ENCODE data around the gene LIPM. TPM values are rescaled to one million over a fixed set of nuclear protein-coding genes. Genes with fewer than 3 reads are reported as not detected.

Gene LIPM
- total RNA-seq, 2 donors from 2014 or later = 0.67 to 0.83 TPM

GRCh38 chr10:88782222-88782621 lies 20.3 kb upstream of the LIPM start:
- H3K27ac ChIP-seq = no peak overlapping the region
- no peak overlapping the region for H3K4me3 ChIP-seq
- H3K27me3 ChIP-seq = no peaks in the 10 kb centered on the region
- H3K4me1 ChIP-seq = no peaks in the 10 kb centered on the region
- no peaks in the 10 kb centered on the region for H3K9me3 ChIP-seq
- H3K36me3 ChIP-seq = no peaks in the 10 kb centered on the region
- DNase-seq (ENCODE audit: low spot score) = no peak
- TF ChIP-seq CTCF (IDR thresholded peaks at IDR 0.05) = no peak

GRCh38 chr10:88783724-88784123 lies 18.8 kb upstream of the LIPM start:
- Histone ChIP-seq H3K9me3 (no peaks in the 10 kb centered on the region), H3K4me1 (no peaks in the 10 kb centered on the region), H3K27ac (no peak overlapping the region), H3K27me3 (no peaks in the 10 kb centered on the region), H3K4me3 (no peak overlapping the region), H3K36me3 (no peaks in the 10 kb centered on the region)
- DNase-seq (ENCODE audit: low spot score) = no peak
- no peak for TF ChIP-seq CTCF (IDR thresholded peaks at IDR 0.05)

- H3K36me3 ChIP-seq = no peaks in the 10 kb centered on the region
- DNase-seq (ENCODE audit: low spot score) = no peak
- no peaks in the 10 kb centered on the region for H3K27me3 ChIP-seq
- no peak overlapping the region for H3K4me3 ChIP-seq
- no peak overlapping the region for H3K27ac ChIP-seq
- H3K9me3 ChIP-seq = no peaks in the 10 kb centered on the region
- H3K4me1 ChIP-seq = no peaks in the 10 kb centered on the region
- TF ChIP-seq CTCF (IDR thresholded peaks at IDR 0.05) = no peak
Observed at GRCh38 chr10:88786032-88786770, 16.3 kb upstream of the LIPM start.

- no peaks in the 10 kb centered on the region for H3K27me3 ChIP-seq
- H3K27ac ChIP-seq = no peak overlapping the region
- H3K4me1 ChIP-seq = no peaks in the 10 kb centered on the region
- H3K4me3 ChIP-seq = no peak overlapping the region
- no peak for TF ChIP-seq CTCF (IDR thresholded peaks at IDR 0.05)
- H3K36me3 ChIP-seq = no peaks in the 10 kb centered on the region
- no peaks in the 10 kb centered on the region for H3K9me3 ChIP-seq
- no peak for DNase-seq (ENCODE audit: low spot score)
Observed at GRCh38 chr10:88787463-88787862, 15.1 kb upstream of the LIPM start.

- no peaks in the 10 kb centered on the region for H3K27me3 ChIP-seq
- H3K4me3 ChIP-seq = no peak overlapping the region
- TF ChIP-seq CTCF (IDR thresholded peaks at IDR 0.05) = no peak
- DNase-seq (ENCODE audit: low spot score) = no peak
- H3K36me3 ChIP-seq = no peaks in the 10 kb centered on the region
- no peak overlapping the region for H3K27ac ChIP-seq
- H3K9me3 ChIP-seq = no peaks in the 10 kb centered on the region
- H3K4me1 ChIP-seq = no peaks in the 10 kb centered on the region
Observed at GRCh38 chr10:88788924-88789323, 13.6 kb upstream of the LIPM start.

- Histone ChIP-seq H3K27ac (no peak overlapping the region), H3K4me1 (no peaks in the 10 kb centered on the region), H3K36me3 (no peaks in the 10 kb centered on the region), H3K27me3 (no peaks in the 10 kb centered on the region), H3K9me3 (no peaks in the 10 kb centered on the region), H3K4me3 (no peak overlapping the region)
- DNase-seq (ENCODE audit: low spot score) = no peak
- TF ChIP-seq CTCF (IDR thresholded peaks at IDR 0.05) = peak; percentile 13 to 54
Observed at GRCh38 chr10:88791924-88792323, 10.6 kb upstream of the LIPM start.

Data from right atrium auricular region (tissue), 2 donors.